GM18861 (cell line): ENCODE measurements around the gene KMT2C.

Experiments used
- ATAC-seq: cut with Tn5 transposase; IDR thresholded peaks from one replicate; pipeline ENCODE4 v1.9.1; 2021; ENCODE audit not compliant: unreplicated experiment

KMT2C gene

DNA sequence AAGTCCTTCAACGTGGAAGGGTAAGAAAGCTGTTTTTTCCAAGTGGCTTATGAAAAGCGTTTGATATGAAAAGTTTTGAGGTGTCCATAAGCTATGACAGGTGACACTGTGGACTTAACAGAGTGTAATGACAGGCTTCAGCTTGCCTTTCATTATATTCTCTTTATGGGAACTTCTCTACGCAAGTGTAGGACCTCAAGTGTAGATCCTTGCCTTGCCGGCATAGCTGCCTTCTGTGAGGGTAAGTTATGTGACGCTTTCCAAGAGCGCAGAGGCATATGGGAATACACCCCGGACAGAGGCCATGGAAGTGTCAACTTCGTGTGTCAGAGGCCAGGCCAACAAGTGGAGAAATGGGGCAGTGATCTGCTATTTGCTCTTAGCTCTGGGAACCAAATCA, 318.4 kb downstream of the KMT2C start:
- no peak for ATAC-seq

DNA sequence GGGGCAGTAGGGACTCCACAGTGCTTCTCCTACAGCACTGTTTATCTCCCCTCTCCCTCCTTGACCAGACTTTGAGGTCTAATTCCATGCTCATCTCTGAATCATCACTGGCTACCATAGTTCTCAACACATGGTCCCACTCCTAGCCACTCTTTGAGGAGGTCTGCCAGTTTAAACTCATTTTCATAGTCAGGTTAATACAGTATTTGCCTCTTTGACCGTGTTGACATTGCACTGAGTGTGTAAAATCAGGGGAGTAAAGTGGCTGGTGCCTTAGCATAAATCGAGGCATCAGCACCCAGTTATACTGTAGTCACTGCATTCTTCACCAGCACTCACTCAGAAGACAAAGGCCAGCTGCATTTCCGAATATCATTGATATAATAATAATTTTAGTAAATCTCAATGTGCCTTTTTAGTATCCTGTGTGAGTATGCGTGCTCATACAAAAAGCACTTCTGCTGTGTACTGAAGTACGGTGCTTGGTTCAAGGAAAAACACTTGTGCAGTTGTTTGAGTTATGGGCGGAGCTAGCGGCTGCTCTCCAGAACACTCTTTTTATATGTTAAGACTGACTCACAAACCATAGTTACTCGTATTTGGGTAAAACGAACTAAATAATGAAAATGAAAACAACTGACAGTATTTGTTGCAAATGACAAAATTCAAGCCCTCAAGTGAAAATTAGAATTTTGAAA, 320.6 kb downstream of the KMT2C start:
- no peak for ATAC-seq

DNA sequence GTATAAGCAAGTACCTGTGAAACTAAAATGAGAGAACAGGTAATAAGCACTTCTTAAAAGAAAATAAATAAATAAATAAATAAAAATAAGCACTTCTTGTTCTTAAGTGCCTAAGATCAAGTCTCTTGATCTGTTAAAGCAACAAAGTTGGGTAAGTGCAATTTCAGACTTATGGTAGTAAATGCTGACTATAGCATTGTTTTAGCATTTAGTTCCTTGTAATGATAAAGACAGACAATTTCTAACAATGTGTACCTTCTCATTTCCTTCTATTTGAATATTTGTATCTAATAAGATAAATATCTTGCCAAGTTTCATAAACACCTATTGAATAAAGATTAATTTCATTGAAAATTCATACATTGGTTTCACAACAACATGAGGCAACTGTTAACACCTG, 323.0 kb downstream of the KMT2C start:
- no peak for ATAC-seq

- no peak for ATAC-seq
Measured at GRCh38 chr7:152108359-152108758, 327.4 kb downstream of the KMT2C start.

DNA sequence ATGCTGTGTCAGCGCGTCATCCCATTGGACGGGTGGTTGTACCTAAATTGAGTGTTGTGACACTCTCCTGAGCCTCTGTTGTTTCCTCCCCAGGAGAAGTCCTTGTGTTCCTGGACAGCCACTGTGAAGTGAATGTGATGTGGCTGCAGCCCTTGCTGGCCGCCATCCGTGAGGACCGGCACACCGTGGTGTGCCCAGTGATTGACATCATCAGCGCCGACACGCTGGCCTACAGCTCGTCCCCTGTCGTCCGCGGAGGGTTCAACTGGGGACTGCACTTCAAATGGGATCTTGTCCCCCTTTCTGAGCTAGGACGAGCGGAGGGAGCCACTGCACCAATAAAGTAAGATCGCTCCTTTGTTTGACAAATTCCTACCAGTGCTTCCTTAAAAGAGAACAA, 327.9 kb downstream of the KMT2C start:
- ATAC-seq, result no peak

DNA sequence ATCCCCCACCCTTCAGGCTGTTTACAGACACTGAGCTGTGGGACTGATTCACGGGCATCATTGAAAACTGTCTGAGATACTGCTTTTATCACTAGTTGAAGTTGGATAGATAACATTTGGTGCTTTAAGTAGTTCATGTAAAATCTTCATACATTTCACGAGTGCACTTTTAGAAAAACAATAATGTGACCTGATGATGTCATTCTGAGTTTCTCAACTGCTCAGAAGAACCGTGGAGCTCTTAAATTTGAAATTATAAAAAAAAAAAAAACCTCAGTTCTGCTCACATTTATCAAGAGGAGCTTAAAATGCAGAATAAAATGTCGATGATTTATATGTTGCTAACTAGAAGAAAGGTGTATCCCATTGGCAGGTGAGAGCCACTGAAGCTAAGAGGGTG, 328.8 kb downstream of the KMT2C start:
- no peak for ATAC-seq

GRCh38 chr7:152105205-152105604, 330.6 kb downstream of the KMT2C start:
- ATAC-seq, result no peak

- no peak for ATAC-seq
Measured at GRCh38 chr7:152103691-152104090, 332.1 kb downstream of the KMT2C start.

DNA sequence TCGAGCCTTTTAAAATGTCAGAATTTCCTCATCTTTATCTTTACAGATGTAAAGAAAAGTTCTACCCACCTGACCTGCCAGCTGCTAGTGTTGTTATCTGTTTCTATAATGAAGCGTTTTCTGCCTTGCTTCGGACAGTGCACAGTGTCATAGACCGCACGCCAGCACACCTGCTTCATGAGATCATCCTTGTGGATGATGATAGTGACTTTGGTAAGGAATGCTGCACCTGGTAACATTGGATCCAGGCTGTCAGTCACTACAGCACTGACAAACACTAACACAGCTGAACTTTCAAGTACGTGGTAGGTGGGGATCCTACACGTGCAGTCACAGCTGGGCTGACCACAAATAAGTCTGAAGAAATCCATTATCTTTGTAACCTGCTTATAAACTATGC, 332.7 kb downstream of the KMT2C start:
- no peak for ATAC-seq

- ATAC-seq, result no peak
Measured at GRCh38 chr7:152097330-152097729, 338.5 kb downstream of the KMT2C start.

DNA sequence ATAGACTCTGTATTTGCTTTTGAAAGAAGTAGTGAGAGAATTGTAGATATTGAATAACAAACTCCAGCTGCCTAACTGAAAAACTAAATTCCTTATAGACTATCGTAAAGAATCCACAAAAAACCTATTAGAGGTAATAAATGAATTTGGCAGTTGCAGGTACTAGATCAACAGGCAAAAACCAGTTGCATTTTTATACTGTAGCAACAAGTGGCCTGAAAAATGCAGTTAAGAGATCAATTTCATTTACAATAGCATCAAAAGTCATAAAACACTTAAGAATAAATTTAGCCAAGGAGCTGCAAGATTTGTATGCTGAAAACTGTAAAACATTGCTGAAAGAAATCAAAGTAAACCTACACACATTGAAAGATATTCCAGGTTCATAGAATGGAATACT, 340.0 kb downstream of the KMT2C start:
- no peak for ATAC-seq

- no peak for ATAC-seq
Measured at GRCh38 chr7:152093717-152094116, 342.1 kb downstream of the KMT2C start.

- no peak for ATAC-seq
Measured at GRCh38 chr7:152090747-152091146, 345.1 kb downstream of the KMT2C start.

DNA sequence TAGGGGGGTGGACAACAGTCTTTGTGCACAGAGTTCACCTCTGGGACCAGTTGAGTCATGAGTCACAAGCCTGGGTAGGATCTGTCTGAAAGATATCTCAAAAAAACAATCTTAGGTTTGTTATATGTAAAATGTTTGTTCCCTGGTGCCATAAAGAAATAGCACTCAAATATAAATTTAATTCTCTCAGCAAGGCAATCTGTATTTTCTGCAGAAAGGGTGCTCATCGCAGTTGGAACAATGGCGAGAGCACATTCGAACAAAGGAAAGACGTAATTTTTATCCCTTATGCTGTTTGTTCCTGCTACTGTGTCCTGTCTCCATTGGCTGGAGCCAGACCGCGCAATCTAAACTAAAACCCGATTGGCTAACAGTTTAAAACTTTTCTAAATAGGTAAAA, 346.6 kb downstream of the KMT2C start:
- no peak for ATAC-seq

DNA sequence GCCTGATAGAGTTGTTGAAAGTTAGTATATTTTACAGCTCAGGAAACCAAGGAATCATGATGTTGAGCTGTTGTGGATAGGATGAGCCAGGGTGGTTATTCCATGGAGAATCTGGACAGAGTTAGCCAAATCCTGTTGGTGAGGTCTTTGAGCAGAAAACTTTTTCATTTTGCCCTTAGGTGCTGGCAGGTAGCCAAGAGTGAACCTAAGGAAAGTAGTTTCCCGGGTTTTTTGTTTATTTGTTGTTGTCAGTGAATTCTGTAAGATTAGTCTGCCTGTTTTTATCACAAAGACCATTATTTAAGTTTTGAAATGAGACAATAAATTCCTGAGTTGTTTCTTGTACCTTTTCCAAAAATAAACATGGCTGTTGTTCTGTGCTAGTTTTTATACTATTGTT, 349.3 kb downstream of the KMT2C start:
- no peak for ATAC-seq

- no peak for ATAC-seq
Measured at GRCh38 chr7:152085131-152085530, 350.7 kb downstream of the KMT2C start.
